GM12878 (cell line): ENCODE data around the gene CDSN.

Experiments used
- ATF3 ChIP-seq: IDR thresholded peaks from 2 replicates; pipeline ENCODE4 v1.6.1; 2011; ENCODE audit warnings: low read depth, mild to moderate bottlenecking, low read length, moderate library complexity, borderline replicate concordance; ENCODE audit errors: extremely low read depth
- BCL3 ChIP-seq: IDR thresholded peaks from 2 replicates; pipeline ENCODE4 v1.6.1; 2011; ENCODE audit warnings: borderline replicate concordance, low read depth, mild to moderate bottlenecking, moderate library complexity, low read length; ENCODE audit not compliant: insufficient read depth, poor library complexity, severe bottlenecking
- CTCF ChIP-seq, 3 experiments: IDR thresholded peaks in 2 of 3; conservative IDR thresholded peaks in 1 of 3; 2 replicates each; pipeline ENCODE4 v1.5.1; 2011; ENCODE audit warnings: low read depth in 3 of 3, low read length in 3 of 3, mild to moderate bottlenecking in 3 of 3, control low read depth in 2 of 3, moderate library complexity in 2 of 3, inconsistent platforms in 1 of 3, mixed read lengths in 1 of 3; ENCODE audit not compliant: control insufficient read depth in 2 of 3, insufficient read depth in 1 of 3; ENCODE audit errors: extremely low read depth in 1 of 3
- EZH2 ChIP-seq: IDR thresholded peaks from 2 replicates; pipeline ENCODE4 v1.6.1; 2012; ENCODE audit warnings: low read depth, mild to moderate bottlenecking, control low read depth, inconsistent platforms, low read length, borderline replicate concordance; ENCODE audit not compliant: control insufficient read depth
- IKZF1 ChIP-seq: fragments of 450-650 bp; conservative IDR thresholded peaks from 2 replicates; pipeline ENCODE4 v1.6.1; 2017; ENCODE audit warnings: antibody characterized with exemption, mild to moderate bottlenecking
- KDM1A ChIP-seq: fragments of 200-600 bp; sonication (generic); IDR thresholded peaks from 2 replicates; pipeline ENCODE4 v1.6.1; 2016; ENCODE audit warnings: borderline replicate concordance
- NFYB ChIP-seq: IDR thresholded peaks from 2 replicates; pipeline ENCODE4 v1.6.1; 2011; ENCODE audit warnings: low read depth, mild to moderate bottlenecking, low read length, improper control_type of control experiment, moderate library complexity; ENCODE audit not compliant: insufficient read depth
- SP1 ChIP-seq: IDR thresholded peaks from one replicate; pipeline ENCODE4 v1.6.1; 2011; ENCODE audit warnings: low read depth, low read length

GRCh38 chr6:31158140-31158862 lies 38.1 kb upstream of the CDSN start, which contains the start of gene TCF19:
- TF ChIP-seq BCL3 (no peak), CTCF (IDR thresholded peaks at IDR 0.05 in 2 of 3, conservative IDR thresholded peaks at IDR 0.05 in 1 of 3; ENCODE audit: control insufficient read depth in 2 of 3, extremely low read depth in 1 of 3, insufficient read depth in 1 of 3, low read depth in 3 of 3, low read length in 3 of 3) (no peak), KDM1A (no peak), ATF3 (no peak), SP1 (peak; percentile 99), EZH2 (no peak), IKZF1 (peak; percentile 97), NFYB (peak; percentile 99)
